ENCODE data around the gene ATP1A3.

DNA sequence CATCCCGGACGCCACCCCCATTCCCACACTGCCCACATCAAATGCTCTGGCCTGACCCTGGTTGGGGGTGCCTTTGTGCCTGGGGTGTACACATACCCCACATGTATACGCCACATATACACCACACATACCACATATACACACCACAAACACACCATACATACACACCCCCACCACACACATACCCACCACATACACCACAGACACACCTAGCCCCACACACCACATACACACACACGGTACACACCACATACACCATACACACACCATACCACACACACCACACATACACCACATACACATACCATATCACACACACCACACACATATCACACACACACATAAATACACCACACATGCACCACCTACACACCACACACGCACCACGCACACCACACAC, 75.9 kb downstream of the ATP1A3 start:
- TF ChIP-seq TAF1 (IDR thresholded peaks at IDR 0.05; ENCODE audit: borderline replicate concordance, insufficient read depth, low read length) (no peak), POLR2AphosphoS5 (IDR thresholded peaks at IDR 0.05; ENCODE audit: low read depth, low read length) (no peak)
